K562 treated with DMSO at 1 percent for 12 hours (cell line): Measurements from ENCODE around the gene FAM50A. TPM values are rescaled to one million over a fixed set of nuclear protein-coding genes. Genes with fewer than 3 reads are reported as not detected.

Experiments used
- total RNA-seq: library from RNA; unstranded; fragments of 300-600 nt; gene quantifications from 2 replicates; pipeline ENCODE4 v1.2.3, GENCODE V29; 2022; ENCODE audit not compliant: insufficient read depth

The FAM50A gene
- 157 and 192 TPM in 2 replicates for total RNA-seq

GRCh38 chrX:154443992-154444754, at the start of gene FAM50A:
FAM50A (plus strand) TSS chrX:154444141; CDS start chrX:154444236, 95 bp downstream.

GRCh38 chrX:154397888-154398667, 45.9 kb upstream of the FAM50A start, which contains the start of gene RPL10:
RPL10 (plus strand) TSS chrX:154398377; CDS start chrX:154398520, 143 bp downstream.

GRCh38 chrX:154409222-154409871, 34.6 kb upstream of the FAM50A start, which contains the start of gene DNASE1L1:
DNASE1L1 (minus strand) TSS chrX:154409254; CDS start chrX:154405568, 3,686 bp downstream.

GRCh38 chrX:154428176-154429171, 15.5 kb upstream of the FAM50A start, which contains the start of gene ATP6AP1:
ATP6AP1 (plus strand) TSS chrX:154428677; CDS start chrX:154428693, 16 bp downstream.

GRCh38 chrX:154436983-154437752, 6.8 kb upstream of the FAM50A start, which contains the start of gene GDI1:
GDI1 (plus strand) TSS chrX:154437154; CDS start chrX:154437255, 101 bp downstream.

GRCh38 chrX:154458116-154458953, 14.4 kb downstream of the FAM50A start, which contains the start of gene PLXNA3:
PLXNA3 (plus strand) TSS chrX:154458281; CDS start chrX:154460184, 1,903 bp downstream.

GRCh38 chrX:154478728-154479622, 35.0 kb downstream of the FAM50A start, which contains the start of gene LAGE3:
LAGE3 (minus strand) TSS chrX:154479281; CDS start chrX:154478915, 366 bp downstream.

GRCh38 chrX:154486396-154487207, 42.7 kb downstream of the FAM50A start, which contains the start of gene UBL4A:
UBL4A (minus strand) TSS chrX:154486615; CDS start chrX:154486584, 31 bp downstream.

GRCh38 chrX:154490414-154491083, 46.6 kb downstream of the FAM50A start, which contains the start of gene SLC10A3:
SLC10A3 (minus strand) TSS chrX:154490629; CDS start chrX:154488940, 1,689 bp downstream.

Other genes starting within 250 kb of the FAM50A start
- not detected in 2 replicates for gene OPN1MW2, start 224.4 kb upstream of the FAM50A start, total RNA-seq
- not detected in 2 replicates for gene OPN1MW3, start 186.6 kb upstream of the FAM50A start, total RNA-seq
- not detected in 2 replicates for gene TEX28, start 149.0 kb upstream of the FAM50A start, total RNA-seq
- gene TKTL1, start 148.3 kb upstream of the FAM50A start, total RNA-seq: 2.1 and 2.4 TPM in 2 replicates
- 341 and 418 TPM in 2 replicates for gene FLNA, start 69.5 kb upstream of the FAM50A start, total RNA-seq
- gene EMD, start 64.8 kb upstream of the FAM50A start, total RNA-seq: 91.1 and 109 TPM in 2 replicates
- gene RPL10, start 45.8 kb upstream of the FAM50A start, total RNA-seq: 13,537 and 14,219 TPM in 2 replicates
- gene DNASE1L1, start 34.9 kb upstream of the FAM50A start, total RNA-seq: 17.3 and 23.7 TPM in 2 replicates
- gene TAFAZZIN, start 32.6 kb upstream of the FAM50A start, total RNA-seq: 35.8 and 57.5 TPM in 2 replicates
- 160 and 217 TPM in 2 replicates for gene ATP6AP1, start 15.5 kb upstream of the FAM50A start, total RNA-seq
- gene GDI1, start 7.0 kb upstream of the FAM50A start, total RNA-seq: 95.4 and 142 TPM in 2 replicates
- gene PLXNA3, start 14.1 kb downstream of the FAM50A start, total RNA-seq: 4.0 and 16.9 TPM in 2 replicates
- gene LAGE3, start 35.1 kb downstream of the FAM50A start, total RNA-seq: 161 and 296 TPM in 2 replicates
- 70.2 and 101 TPM in 2 replicates for gene UBL4A, start 42.5 kb downstream of the FAM50A start, total RNA-seq
- gene SLC10A3, start 46.5 kb downstream of the FAM50A start, total RNA-seq: 31.6 and 46.3 TPM in 2 replicates
- gene FAM3A, start 72.1 kb downstream of the FAM50A start, total RNA-seq: 90.5 and 100 TPM in 2 replicates
- 131 and 186 TPM in 2 replicates for gene G6PD, start 102.7 kb downstream of the FAM50A start, total RNA-seq
- gene IKBKG, start 103.5 kb downstream of the FAM50A start, total RNA-seq: 42.2 and 49.6 TPM in 2 replicates
- not detected in 2 replicates for gene CTAG1A, start 141.0 kb downstream of the FAM50A start, total RNA-seq
- not detected in 2 replicates for gene CTAG1B, start 175.1 kb downstream of the FAM50A start, total RNA-seq
- gene CTAG2, start 209.4 kb downstream of the FAM50A start, total RNA-seq: 16.6 and 36.6 TPM in 2 replicates